ENCODE data around the gene XPO6.

DNA sequence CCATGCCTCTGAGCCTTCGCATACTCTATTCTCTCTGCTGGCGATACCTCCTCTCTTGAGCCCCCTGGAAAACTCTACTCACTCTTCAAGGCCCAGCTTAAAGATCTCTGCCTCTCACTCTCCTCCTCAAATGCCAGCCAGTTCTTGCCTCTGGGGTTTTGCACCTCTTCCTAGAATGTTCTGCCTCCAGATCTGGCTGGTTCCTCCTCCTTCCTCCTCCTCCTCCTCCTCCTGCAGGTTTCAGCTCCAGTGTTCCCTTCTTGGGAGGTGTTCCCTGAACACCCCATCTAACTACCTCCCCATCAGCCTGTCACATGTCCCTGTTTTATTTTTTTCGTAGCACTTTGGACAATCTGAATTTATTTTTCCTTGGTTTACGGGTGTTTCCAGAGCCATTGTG lies 45.5 kb upstream of the XPO6 start:
- TF ChIP-seq, protein P1, sequence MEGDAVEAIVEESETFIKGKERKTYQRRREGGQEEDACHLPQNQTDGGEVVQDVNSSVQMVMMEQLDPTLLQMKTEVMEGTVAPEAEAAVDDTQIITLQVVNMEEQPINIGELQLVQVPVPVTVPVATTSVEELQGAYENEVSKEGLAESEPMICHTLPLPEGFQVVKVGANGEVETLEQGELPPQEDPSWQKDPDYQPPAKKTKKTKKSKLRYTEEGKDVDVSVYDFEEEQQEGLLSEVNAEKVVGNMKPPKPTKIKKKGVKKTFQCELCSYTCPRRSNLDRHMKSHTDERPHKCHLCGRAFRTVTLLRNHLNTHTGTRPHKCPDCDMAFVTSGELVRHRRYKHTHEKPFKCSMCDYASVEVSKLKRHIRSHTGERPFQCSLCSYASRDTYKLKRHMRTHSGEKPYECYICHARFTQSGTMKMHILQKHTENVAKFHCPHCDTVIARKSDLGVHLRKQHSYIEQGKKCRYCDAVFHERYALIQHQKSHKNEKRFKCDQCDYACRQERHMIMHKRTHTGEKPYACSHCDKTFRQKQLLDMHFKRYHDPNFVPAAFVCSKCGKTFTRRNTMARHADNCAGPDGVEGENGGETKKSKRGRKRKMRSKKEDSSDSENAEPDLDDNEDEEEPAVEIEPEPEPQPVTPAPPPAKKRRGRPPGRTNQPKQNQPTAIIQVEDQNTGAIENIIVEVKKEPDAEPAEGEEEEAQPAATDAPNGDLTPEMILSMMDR (conservative IDR thresholded peaks at IDR 0.05; ENCODE audit: low read length): no peak
- no peak for TF ChIP-seq EZH2phosphoT487 (IDR thresholded peaks at IDR 0.05; ENCODE audit: borderline replicate concordance, low read depth, low read length)
